GM18520 (cell line): ENCODE data around the gene SCEL.
"Not testable (repeated sequence)": the region's sequence is repeated elsewhere in the genome, so short reads cannot be mapped to it uniquely, and the experiment has no call there.

Experiments used
- ATAC-seq: cut with Tn5 transposase; IDR thresholded peaks from one replicate; pipeline ENCODE4 v1.9.1; 2021; ENCODE audit not compliant: unreplicated experiment

The SCEL gene

DNA sequence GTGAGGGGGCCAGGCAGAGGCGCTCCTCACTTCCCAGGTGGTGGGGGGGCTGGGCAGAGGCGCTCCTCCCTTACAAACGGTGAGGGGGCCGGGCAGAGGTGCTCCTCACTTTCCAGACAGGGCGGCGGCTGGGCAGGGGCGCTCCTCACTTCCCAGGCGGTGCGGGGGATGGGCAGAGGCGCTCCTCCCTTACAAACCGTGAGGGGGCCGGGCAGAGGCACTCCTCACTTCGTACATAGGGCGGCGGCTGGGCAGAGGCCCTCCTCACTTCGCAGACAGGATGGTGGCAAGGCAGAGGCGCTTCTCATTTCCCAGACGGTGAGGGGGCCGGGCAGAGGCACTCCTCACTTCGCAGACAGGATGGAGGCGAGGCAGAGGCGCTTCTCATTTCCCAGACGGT, 124.5 kb downstream of the SCEL start:
- not testable (repeated sequence) for ATAC-seq

DNA sequence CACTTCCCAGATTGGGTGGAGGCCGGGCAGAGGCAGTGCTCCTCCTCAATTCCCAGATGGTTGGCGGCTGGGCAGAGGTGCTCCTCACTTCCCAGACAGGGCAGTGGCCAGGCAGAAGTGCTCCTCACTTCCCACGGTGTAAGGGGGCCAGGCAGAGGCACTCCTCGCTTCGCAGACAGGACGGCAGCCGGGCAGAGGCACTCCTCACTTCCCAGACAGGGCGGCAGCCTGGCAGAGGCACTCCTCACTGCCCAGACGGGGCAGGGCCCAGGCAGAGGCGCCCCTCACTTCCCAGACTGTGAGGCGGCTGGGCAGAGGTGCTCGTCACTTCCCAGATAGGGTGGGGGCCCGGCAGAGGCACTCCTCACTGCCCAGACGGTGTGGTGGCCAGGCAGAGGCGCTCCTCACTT, 125.3 kb downstream of the SCEL start:
- no peak for ATAC-seq

DNA sequence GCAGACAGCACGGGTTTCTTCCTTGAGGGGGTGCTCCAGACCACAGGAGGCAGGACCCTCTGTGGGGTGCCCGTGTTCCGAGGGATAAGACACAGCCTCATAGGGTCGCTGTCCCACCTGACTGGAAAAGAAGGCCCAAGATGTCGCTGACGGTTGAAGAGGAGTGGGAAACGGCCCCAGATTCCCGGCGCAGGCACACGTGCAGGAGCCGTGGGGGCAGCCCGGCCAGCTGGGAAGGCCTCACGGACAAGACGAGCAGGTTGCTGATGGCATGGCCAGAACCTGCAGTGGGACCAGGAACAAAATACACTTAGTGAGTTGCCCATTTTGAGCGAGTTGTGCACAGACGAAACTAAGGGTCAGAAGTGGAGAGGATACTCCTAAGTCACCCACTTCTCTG, 126.8 kb downstream of the SCEL start:
- not testable (repeated sequence) for ATAC-seq

DNA sequence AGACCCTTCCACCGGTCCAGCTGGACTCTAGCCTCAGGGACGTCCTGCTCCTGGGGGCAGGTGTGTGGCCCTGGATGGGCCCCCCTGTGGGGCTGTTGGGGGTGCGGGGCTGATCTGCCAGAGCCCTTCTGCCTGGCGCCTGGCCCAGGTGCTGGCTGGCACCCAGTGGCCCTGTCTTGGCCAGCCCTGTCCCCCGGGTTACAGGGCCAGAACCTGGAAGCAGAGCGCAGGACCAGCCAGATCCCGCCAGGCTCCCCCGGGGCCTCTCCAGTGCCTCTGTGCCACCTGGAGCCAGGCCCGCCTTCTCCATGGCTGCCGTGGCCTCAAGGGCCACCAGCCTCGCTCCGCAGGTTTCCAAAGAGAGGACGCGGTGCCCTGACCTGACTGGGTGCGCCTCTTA, 127.3 kb downstream of the SCEL start:
- not testable (repeated sequence) for ATAC-seq

DNA sequence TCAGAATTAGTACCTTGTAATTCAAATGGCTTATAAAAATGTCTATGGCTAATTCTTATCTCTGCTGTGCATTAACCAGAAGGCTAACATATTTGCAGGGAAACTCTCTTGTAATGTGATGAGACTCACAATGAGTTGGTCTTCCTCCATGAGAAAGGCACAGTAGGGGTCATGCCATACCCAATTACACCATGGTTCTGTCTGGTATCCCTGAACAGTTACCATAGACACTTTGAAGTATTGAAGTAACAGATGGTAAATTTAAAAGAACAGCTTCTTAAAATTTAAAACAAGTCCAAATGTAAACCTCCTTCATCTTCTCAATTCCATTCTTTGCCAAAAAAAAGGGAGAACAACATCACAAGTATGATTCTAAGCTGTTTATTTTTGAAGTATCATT, 139.3 kb downstream of the SCEL start:
- ATAC-seq = no peak

DNA sequence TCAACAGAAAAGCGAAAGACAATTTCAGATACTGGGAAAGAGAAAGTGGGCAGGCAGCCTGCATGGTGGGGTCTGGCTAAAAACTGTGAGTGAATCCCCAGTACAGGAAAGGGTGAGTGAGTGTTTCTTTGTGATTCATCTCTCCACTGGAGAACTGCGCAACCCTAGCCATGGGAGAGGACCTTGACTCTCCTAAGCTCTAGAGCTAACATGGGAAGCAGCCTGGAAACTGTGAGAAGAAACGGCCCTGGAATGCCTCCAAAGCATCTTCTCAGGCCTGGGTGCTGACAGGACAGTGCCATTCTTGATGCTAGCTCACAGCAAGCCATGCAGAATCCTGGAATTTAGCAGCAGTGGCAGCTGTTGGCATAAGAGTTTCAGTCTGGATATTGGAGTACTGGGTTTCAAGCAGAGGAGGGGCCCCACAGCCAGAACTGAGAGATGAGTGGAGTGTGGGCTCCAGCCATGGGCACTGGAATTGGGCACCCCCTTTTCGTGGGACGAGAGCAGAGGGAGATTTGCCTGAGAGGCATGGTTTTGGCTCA, 143.3 kb downstream of the SCEL start:
- no peak for ATAC-seq

DNA sequence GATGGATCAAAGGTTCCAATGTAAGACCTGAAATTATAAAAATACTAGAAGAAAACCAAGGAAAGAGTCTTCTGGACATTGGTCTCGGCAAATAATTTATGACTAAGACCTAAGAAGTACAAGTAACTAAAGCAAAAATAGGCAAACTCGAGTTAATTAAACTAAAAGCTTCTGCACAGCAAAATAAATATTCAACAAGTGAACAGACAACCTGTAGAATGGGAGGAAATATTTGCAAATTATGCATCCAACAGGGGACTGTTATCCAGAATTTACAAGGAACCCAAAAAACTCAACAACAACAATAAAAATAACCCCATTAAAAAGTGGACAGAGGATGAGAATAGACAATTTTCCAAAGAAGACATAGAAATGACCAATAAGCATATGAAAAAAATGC, 152.3 kb downstream of the SCEL start:
- ATAC-seq = no peak

DNA sequence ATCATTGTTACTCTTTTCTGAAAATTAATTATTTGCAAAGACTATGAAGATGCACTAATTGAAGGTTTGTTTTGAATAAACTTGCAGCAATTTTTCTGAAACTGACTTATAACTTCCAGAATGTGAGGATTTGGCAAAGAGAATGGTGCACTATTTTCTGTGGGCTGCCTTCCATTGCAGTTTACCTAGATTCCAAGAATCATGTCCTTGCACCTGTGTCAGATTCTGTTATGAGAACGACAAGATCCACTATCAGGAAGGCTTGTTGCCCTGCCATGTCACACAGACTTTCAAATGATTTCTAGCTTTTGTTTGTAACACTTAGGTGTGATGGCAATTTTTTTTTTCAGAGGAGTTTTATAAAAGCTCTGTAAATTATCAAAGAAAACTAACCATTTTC, 156.4 kb downstream of the SCEL start:
- no peak for ATAC-seq

DNA sequence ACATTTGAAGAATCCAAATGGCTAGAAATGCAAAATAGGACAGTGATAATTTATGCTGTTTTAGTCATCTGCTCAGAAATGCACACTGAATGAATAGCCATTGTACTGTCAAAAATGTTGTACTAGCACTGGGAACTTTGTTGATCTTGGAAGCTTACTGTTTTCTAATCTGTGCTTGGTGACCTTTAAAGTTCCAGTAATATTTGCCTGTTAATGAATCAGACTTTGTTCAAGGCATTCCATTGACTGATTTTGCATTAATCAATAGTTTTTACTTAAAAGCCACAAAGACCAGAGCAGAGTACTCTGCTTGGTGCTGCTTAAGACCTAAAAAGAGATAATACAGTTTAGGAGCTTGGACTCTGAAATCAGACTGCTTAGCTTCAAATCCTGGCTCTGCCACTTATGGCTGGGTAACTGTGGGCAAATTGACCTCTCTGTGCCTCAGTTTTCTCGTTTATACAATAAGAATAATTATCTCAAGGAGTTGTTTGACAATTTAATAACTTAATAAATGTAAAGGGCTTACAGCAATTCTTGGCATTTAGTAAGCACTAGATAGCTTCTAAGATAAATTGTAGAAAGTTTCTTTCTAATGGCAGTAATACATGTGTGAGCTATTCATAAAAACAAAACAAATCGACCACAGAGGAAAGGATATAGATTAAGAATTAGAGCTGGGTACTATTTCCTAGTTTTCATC, 157.4 kb downstream of the SCEL start:
- ATAC-seq = no peak

DNA sequence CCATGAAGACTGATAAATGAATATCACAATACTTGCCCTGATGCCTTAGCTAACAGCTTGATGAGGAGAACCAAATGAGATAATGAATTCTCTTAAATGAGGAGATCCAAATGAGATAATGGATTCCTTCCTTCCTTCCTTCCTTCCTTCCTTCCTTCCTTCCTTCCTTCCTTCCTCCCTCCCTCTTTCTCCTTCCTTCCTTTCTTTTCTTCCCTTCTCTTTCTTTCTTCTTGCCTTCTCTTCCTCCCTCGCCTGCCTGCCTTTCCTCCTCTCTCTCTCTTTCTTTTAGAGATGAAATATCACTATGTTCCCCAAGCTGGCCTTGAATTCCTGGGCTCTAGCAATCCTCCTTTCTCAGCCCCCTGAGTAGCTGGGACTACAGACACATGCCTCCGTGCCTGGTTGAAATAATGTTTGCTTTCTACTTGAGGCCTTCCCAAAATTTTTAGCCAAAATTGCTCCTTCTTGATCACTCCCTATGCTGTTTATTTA, 158.0 kb downstream of the SCEL start:
- no peak for ATAC-seq
